ENCODE results near the gene STON2.

Gene STON2

DNA sequence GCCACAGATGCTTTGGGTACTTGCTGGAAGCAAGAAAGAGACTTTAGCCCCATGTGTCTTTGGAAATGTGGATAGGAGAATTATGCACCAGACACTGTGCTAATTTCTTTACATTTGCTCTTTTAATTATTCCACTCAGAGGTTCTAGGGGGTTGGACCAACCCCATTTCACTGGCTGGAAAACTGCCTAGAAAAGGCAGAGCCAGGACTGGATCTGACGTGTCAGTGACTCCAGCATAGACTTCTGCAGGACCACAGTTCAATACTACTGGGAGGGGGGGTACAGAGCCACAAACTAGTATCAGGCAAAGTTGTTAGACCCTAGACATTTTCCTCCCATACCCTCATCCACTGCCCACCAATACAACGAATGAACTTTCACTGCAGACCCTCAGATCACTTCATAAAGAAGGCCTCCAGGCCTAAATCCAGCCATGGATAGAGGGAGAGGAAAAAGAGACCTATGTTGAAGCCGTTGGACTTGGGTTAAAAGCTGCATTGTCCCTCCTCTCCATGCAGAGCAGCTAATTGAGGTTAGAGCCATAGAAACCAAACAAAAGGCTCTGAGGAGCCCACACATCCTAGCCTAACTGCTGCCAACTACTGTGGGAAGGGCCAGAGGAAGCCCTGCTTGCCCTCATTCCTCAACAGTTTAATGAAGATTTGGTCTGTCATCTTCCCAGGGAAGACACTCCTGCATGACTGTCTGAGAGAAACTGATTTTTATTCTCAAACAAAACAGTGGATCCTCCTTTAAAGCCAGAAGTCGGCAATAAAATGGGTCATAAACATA, 68.7 kb downstream of the STON2 start:
- DNase-seq (ENCODE audit: low read depth) = no peak

DNA sequence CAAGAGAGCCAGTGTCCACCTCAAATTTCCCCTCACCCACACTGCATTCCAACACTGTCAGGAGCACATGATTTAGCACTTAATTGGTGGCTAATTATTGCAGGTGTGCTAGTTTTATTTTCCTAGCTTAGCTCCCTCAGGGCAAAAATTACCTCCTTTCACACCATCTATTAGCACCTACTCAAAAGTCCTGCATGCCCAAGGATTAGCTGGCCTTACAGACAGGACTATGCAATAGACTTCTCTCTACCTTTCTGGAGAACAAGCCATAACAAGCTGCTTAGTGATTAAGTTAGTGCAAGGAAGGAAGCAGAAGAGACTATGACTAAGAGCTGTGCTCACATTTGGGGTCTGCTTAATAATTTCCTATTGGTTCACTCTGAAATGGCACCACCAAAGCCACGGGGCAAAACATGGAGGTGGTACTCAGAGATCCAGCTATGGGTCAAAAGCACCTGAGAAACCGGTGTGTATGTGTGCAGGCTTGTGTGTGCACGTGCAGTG, 69.5 kb downstream of the STON2 start:
- DNase-seq (ENCODE audit: low read depth) = no peak

DNA sequence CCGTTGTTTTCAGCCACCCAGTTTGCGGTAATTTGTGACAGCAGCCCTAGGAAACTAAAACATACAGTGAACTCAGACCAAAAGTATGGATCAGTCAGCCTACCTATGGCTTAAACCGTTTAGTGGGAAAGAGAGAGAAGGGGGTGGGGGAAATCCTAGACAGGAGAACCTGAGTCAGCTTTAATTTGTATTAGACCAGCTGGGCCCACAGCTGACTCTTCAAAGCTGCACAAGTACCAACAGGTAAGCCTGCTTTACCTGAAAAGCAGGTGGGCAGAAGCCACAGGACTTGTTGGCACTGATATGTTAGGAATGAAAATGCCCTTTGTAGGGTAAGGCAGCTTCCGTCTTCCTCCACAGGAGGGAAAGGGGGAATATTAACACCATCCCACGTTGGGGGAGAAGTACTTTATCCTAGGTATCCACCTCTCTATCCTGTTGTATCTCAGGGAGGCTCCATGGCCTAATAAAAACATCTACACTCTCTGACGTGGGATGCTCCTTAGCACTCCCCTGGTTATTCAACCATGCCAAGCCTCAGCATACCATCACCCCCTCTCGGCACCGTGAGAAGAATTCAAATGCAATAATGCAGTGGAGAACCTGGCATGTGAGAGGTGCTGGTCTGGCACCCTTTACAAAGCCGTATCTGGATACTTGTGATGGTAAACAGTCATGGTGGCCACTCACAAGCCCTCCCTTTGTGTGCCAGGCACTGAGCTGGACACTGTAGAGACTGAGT, 70.3 kb downstream of the STON2 start:
- DNase-seq (ENCODE audit: low read depth) = no peak

DNA sequence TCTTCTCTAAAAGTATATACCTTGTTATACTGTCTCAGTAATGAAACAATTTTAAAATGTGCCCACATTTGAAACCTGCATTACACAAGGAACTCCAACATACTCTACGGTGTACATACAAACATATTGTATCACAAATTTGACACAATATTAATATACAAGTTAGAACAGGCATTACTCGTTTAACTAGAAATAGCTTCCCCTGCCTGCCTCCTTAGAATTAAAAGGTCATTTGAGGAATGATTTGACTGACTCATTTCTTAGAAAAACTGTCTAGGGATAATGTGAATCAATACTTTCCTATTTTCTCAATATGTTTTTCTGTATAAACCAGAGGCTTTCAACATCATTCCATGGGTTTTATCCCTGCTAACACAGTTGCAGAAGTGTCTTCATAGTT, 73.7 kb downstream of the STON2 start:
- no peak for DNase-seq (ENCODE audit: low read depth)

GRCh38 chr14:81324011-81324410, 76.1 kb downstream of the STON2 start:
- no peak for DNase-seq (ENCODE audit: low read depth)

GRCh38 chr14:81323093-81323492, 77.0 kb downstream of the STON2 start:
- no peak for DNase-seq (ENCODE audit: low read depth)

- DNase-seq (ENCODE audit: low read depth) = no peak
These were observed 80.2 kb downstream of the STON2 start for GRCh38 chr14:81319946-81320345.

- no peak for DNase-seq (ENCODE audit: low read depth)
These were observed 80.8 kb downstream of the STON2 start for GRCh38 chr14:81319314-81319713.

GRCh38 chr14:81315341-81315740, 84.8 kb downstream of the STON2 start:
- DNase-seq (ENCODE audit: low read depth) = no peak

DNA sequence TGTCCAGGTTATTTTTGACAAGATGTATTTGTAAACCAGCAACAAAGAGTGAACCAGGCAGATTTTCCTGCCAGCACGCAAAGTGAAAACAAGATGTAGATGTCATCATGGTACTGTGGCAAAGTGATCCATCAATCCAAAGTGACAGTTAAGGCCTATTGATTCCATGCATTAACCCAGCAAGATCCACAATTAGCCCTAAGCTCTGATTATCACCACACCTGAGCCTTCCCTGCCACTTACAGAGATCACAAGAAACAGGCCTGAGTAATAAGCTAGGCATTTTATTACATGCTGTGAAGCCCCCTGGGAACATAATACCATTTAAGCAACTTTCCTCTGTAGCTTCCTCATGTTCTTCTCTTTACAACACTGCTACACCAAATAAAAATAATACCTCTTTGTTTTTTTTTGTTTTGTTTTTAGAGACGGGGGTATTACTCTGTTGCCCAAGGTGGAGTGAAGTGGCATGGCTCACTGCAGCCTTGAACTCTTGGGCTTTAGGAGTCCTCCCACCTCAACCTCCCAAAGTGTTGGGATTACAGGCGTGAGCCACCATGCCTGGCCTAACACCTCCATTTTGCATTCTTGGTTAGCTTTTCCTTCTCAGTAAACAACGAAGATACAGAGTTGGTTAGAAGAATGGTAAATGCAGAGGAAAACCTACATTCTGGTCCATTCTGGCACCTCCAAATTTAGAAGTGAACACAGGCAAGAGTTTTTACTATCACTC, 85.5 kb downstream of the STON2 start:
- DNase-seq (ENCODE audit: low read depth) = no peak

DNA sequence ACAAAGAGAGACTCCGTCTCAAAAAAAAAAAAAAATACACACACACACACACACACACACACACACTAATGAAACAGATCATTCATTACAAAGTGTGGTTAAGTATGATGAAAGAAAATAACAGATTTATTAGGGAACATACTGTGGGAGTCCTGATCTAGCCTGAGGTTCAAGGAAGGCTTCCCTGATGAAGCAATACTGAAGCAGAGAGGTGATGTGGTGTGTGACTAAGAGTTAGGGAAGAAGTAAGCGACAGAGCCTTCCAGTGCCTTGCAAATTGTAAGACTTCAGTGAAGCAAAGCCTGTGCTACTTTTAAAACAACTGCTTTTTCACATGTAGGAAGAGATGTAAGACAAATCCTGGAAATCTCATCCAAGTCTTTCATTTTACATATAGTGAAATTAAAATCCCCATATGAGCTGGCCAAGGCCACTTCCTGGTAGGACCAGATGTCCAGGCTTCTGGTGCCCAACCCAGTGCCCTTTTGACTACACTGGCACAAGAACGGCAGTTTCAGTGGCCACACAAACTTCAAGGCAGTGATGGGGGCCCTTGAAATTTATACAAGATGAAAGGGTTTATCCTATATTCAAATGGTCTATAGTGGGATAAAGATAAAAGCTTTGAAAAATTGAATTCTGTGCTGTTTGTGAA, 86.2 kb downstream of the STON2 start:
- peak; percentile 35 for DNase-seq (ENCODE audit: low read depth)

DNA sequence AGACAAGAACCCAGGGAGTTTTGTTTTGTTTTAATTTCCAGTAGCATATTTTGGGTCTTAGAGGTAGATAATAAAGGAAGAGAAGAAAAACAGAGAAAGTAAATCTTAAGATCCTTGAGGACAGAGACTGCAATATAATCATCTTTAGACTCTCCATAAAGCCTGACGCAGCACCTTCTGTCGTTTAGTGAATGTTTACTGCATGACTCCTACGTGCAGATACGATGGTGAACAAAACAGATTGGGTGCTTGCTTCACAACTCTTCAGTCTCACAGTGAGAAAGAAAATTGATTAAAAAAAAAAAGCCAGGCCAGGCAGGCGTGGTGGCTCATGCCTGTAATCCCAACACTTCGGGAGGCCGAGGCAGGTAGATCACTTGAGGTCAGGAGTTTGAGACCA, 86.9 kb downstream of the STON2 start:
- no peak for DNase-seq (ENCODE audit: low read depth)

- no peak for DNase-seq (ENCODE audit: low read depth)
These were observed 87.7 kb downstream of the STON2 start for GRCh38 chr14:81312289-81312876.

DNA sequence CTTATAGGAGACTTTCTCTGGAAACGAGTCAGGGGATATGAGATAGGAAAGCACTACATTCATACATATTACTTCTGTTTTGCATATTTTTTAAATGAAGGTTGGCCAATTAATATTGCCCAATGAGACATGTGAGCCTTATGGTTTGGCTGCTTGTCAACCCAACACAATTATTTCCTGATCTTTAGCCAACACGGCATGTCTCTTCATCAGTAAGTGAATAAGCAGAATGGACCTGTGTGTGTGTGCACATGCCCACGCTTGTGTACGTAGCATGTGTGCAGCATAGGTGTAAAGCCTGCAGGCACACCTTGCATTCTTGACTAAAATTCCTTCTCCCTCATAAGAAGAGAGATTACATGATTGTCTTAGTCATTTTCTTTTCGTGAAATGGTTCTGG, 88.3 kb downstream of the STON2 start:
- peak; percentile 80 for DNase-seq (ENCODE audit: low read depth)

DNA sequence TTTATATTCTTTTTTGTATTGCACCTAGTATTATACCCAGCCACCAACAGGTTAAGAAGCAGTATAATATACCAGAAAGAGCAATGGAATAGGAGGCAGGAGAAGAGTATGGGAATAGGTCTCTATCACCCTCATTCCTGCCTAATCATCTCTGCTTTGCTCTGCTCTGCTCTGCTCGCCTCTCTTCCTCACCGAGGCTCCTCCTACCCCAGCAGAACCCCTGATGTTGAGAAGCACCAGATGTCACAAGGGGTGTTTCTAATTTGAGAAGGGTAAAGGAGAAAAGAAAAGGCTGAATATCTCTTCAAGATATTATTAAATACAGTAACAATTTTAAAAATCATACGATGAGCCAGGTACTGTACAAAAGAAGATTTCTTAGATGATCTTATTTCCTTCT, 89.0 kb downstream of the STON2 start:
- DNase-seq (ENCODE audit: low read depth) = no peak

GRCh38 chr14:81310606-81311005, 89.5 kb downstream of the STON2 start:
- no peak for DNase-seq (ENCODE audit: low read depth)

DNA sequence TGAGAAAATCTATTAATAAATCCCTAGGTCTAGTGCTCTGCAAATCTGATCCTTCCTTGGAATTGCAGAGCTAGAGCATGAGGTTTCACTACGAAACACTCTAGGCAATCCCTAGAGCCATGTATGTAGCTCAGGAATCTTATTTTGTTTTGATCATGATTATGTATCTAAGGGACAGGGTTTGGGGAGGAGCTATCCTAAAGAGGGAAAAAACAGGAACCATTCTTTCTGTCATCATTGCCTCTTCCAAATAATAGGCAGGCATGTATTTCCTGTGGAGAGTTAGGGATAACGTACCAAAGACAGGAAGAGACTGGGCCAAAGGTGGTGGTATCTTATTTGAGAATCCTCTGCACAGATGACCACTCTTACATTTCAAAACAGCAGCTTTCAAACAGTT, 90.6 kb downstream of the STON2 start:
- DNase-seq (ENCODE audit: low read depth) = no peak

DNA sequence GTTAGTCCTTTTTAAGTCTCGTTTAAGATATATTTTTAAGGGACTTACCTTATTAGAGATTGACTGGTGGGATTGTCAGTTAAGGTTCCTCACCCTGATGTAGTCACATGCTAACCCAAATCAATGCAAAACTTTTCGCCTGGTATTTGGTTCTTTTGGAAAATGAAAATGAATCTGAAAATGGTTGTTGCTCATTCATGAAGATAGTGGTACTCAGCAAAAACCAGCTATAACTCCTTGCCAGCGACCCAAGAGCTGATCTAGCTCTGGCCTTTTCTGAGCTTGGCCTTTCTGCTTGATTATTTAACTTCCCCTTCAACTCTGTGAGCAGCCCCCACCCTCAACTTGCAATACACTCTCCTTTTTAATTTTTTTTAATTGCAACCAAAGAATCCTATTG, 94.4 kb downstream of the STON2 start:
- no peak for DNase-seq (ENCODE audit: low read depth)

- no peak for DNase-seq (ENCODE audit: low read depth)
These were observed 95.1 kb downstream of the STON2 start for GRCh38 chr14:81305065-81305464.

DNA sequence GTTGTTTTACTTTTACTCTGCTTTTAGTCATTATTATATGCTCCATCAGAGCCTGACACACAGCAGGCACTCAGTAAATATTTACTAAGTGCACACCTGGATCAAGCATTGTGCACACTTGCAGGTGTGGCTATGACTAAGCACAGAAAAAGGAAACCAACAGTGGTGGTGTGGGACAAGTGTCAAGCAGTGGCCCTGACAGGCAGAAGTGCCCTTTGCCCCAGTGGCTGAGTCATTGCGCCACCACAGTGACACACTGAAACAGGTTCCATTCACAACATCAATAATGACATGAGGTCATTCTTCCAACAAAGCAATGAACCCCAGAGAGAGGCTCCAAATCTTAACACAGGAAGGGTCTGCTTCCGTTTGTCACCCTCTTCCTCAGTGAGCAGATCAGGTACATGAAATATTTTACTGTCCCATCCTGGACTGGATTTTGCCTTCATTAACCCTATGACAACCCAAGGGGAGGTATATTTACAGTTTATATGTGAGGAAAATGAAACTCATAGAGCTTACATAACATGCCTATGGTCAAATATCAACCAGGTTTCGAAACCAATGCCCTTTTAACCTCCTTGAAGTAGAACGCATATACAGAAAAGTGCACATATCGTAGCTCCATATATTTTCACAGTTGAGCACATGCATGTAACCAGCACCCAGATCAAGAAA, 96.7 kb downstream of the STON2 start:
- DNase-seq (ENCODE audit: low read depth) = no peak

DNA sequence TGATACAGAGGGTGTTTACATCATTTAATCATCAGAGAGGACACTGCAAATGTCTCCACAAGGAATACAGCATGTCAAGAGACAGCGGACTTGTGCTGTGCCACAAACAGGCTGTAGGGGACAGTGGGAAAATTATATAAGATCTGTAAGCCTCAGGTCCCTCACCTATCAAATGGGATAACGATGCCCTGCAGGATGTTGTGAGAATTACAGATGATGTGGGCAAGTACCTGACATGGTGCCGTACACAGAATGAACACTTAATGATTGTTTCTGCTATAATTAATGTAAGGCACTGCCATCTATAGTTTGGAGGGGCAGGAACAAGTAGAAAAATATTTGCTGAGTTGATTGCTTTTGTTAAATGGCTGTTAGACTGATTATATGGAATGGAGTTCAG, 97.5 kb downstream of the STON2 start:
- no peak for DNase-seq (ENCODE audit: low read depth)
